ENCODE data around the gene ADAM12.

Gene ADAM12

DNA sequence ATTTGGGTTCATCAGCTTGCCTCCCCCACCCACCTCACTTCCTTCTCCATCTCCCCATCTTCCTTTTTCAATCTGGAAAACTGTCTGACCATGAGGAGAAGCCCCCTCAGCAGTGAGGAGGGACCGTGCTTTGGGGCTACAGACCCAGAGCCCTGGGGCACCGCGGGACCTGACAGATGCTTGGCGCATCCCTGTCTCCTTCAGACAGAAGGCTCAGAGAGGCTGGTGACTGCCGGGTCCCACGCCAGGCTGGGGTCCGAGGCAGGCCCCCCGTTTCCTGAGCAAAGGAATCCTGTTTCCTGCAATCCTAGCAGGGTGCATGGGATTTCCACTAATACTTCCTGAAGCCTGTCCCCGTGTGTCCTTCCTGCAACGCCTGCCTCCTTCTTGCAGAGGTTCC lies 344.9 kb downstream of the ADAM12 start:
- TF ChIP-seq TAF1 (IDR thresholded peaks at IDR 0.05; ENCODE audit: borderline replicate concordance, low read depth, low read length) (no peak), POLR2AphosphoS5 (IDR thresholded peaks at IDR 0.05; ENCODE audit: low read depth, low read length) (no peak), POLR2A (IDR thresholded peaks at IDR 0.05; ENCODE audit: low read depth, low read length) (no peak)
- FAIRE-seq (no peak), DNase-seq (ENCODE audit: insufficient read length) (no peak)

DNA sequence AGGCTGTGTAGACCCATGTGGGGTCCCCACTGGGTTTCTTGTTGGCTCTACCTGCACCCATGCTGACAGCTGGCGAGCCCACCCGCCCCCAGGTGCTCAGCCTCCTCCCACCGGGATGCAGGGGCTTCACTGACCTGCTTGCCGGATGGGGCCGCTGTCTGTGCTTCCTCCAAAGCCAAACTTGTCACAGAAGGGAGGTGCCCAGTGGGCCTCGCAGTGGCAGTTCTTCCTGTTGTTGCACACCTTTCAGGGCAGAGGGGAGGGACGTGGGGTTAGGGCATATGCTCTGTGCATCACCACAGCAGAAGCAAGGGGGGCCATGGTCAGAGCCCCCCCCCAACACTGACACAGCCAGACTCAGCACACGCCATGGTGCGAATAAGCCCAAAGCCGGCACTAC lies 345.4 kb downstream of the ADAM12 start:
- DNase-seq (ENCODE audit: insufficient read length) (no peak), FAIRE-seq (no peak)
- TF ChIP-seq TAF1 (IDR thresholded peaks at IDR 0.05; ENCODE audit: borderline replicate concordance, low read depth, low read length): no peak
- no peak for TF ChIP-seq POLR2AphosphoS5 (IDR thresholded peaks at IDR 0.05; ENCODE audit: low read depth, low read length)
- no peak for TF ChIP-seq POLR2A (IDR thresholded peaks at IDR 0.05; ENCODE audit: low read depth, low read length)

DNA sequence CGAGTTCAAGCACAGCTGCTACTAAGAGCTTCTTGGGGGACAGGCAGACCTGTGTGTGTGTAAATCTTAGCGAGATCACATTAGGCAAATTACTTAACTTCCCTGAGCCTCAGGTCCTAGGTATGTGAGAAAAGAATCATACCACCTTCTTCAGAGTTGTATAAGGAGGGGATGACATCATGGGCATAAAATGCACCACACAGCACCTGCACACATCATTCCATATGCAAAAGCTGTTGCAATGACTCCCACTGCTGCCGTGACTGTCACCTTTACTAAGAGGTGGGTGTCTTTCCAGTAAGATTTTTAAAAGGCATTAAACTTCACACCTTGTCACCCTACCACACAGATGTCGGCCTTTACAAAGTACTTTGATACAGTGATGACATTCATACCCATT lies 345.9 kb downstream of the ADAM12 start:
- TF ChIP-seq POLR2A (IDR thresholded peaks at IDR 0.05; ENCODE audit: low read depth, low read length): no peak
- no peak for TF ChIP-seq TAF1 (IDR thresholded peaks at IDR 0.05; ENCODE audit: borderline replicate concordance, low read depth, low read length)
- TF ChIP-seq POLR2AphosphoS5 (IDR thresholded peaks at IDR 0.05; ENCODE audit: low read depth, low read length): no peak
- FAIRE-seq (no peak), DNase-seq (ENCODE audit: insufficient read length) (no peak)

DNA sequence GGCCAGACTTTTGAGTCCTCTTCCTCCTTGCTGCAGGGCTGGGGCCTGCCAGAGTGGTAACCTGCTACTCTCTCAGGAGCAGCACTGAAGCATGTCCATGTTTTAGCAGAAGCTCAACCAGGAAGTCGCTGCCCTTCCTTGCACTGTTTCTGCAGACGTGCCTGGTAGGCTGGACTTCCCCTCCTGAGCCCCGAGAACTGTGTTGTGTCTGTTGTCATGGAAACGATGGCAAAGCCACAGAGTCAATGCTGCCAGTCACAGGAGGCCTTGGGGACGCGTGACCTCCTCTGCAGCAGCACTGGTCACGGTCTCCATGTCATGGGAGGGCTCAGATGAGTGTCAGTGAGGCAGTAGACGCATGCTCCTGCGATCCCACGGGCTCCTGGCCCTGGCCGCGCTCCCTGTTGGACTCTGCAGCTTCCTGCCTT lies 346.5 kb downstream of the ADAM12 start:
- FAIRE-seq (peak; percentile 98), DNase-seq (ENCODE audit: insufficient read length) (peak; percentile 70)
- TF ChIP-seq POLR2AphosphoS5 (IDR thresholded peaks at IDR 0.05; ENCODE audit: low read depth, low read length) (no peak), TAF1 (IDR thresholded peaks at IDR 0.05; ENCODE audit: borderline replicate concordance, low read depth, low read length) (no peak), POLR2A (IDR thresholded peaks at IDR 0.05; ENCODE audit: low read depth, low read length) (no peak; the same call in 1 of the 2 replicates)

DNA sequence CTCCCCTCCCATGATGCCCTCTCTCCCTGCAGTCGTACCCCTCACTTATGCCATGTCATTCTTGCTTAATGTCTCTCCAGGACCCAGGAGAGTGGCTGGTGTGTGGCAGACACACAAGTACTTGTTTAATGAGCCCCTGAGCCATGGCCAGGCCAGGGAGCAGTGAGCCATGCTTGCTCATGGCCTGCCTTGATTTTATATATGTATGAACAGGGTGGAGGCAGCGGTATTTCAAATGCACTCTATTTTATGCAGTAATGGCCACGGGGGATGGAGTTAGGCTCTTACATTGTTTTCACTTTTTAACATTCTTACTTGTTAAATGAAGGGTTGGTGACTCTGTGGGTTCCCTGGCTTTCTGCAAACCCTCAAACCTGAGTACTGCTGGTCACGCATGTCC lies 347.2 kb downstream of the ADAM12 start:
- FAIRE-seq (no peak), DNase-seq (ENCODE audit: insufficient read length) (no peak)
- TF ChIP-seq TAF1 (IDR thresholded peaks at IDR 0.05; ENCODE audit: borderline replicate concordance, low read depth, low read length): no peak
- TF ChIP-seq POLR2A (IDR thresholded peaks at IDR 0.05; ENCODE audit: low read depth, low read length): no peak
- TF ChIP-seq POLR2AphosphoS5 (IDR thresholded peaks at IDR 0.05; ENCODE audit: low read depth, low read length): no peak

DNA sequence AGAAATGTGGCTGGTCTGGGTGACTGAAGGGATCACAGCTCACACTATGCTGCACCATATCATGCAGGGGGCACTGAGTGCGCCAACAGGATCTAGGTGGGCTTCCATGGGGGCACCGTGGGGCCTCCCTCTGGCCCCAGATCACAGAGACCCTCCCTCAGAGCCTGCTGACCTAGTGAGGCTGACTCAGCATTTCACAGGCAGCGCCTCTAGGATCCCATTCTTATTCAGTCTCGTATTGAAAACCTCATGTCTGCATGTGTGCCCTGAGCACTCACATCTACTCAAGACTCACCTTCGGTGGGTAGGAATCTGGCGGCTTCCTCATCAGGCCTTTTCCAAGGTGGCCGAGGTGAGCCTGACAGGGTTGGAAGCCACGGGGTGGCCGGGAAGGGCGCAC lies 350.3 kb downstream of the ADAM12 start:
- no peak for FAIRE-seq
- TF ChIP-seq POLR2A (IDR thresholded peaks at IDR 0.05; ENCODE audit: low read depth, low read length): no peak
- no peak for TF ChIP-seq TAF1 (IDR thresholded peaks at IDR 0.05; ENCODE audit: borderline replicate concordance, low read depth, low read length)
- no peak for TF ChIP-seq POLR2AphosphoS5 (IDR thresholded peaks at IDR 0.05; ENCODE audit: low read depth, low read length)
- no peak for DNase-seq (ENCODE audit: insufficient read length)

DNA sequence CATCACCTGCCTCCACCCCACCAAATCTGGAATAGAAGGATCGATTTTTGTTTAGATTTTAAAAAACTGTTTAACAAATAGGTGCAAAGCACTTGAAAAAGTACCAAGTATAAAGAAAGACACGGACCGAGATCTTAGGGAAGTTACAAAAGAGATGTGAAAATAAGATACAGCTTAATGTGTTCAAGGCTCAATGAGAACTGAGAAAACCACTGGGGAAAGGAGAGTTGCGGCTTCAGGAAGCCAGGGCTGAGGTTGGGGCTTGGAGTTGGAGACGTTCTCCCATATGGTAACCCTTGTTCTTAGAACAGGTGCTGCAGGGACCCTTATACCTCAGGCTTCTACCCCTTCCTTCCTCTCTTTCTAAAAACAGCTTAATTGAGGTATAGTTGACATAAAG lies 351.8 kb downstream of the ADAM12 start:
- no peak for FAIRE-seq
- DNase-seq (ENCODE audit: insufficient read length): no peak
- no peak for TF ChIP-seq POLR2AphosphoS5 (IDR thresholded peaks at IDR 0.05; ENCODE audit: low read depth, low read length)
- TF ChIP-seq POLR2A (IDR thresholded peaks at IDR 0.05; ENCODE audit: low read depth, low read length): no peak
- no peak for TF ChIP-seq TAF1 (IDR thresholded peaks at IDR 0.05; ENCODE audit: borderline replicate concordance, low read depth, low read length)

DNA sequence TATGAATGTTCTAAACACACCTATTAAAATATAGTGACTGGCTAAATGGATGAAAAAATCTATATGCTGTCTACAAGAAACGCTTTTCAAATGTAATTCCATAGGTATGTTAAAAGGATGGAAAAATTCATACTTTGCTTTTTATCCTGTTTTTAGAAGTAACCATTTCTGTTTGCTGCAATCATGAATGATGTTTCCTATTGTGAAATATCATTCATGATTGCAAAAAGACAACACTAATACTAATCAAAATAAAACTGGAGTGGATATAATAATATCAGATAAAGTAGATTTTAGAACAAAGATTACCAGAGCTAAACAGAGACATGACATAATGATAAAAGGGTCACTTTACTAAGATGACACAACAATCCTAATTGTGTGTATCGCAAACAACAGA lies 353.7 kb downstream of the ADAM12 start:
- TF ChIP-seq POLR2A (IDR thresholded peaks at IDR 0.05; ENCODE audit: low read depth, low read length): no peak
- no peak for TF ChIP-seq TAF1 (IDR thresholded peaks at IDR 0.05; ENCODE audit: borderline replicate concordance, low read depth, low read length)
- no peak for TF ChIP-seq POLR2AphosphoS5 (IDR thresholded peaks at IDR 0.05; ENCODE audit: low read depth, low read length)
- no peak for FAIRE-seq
- DNase-seq (ENCODE audit: insufficient read length): no peak

DNA sequence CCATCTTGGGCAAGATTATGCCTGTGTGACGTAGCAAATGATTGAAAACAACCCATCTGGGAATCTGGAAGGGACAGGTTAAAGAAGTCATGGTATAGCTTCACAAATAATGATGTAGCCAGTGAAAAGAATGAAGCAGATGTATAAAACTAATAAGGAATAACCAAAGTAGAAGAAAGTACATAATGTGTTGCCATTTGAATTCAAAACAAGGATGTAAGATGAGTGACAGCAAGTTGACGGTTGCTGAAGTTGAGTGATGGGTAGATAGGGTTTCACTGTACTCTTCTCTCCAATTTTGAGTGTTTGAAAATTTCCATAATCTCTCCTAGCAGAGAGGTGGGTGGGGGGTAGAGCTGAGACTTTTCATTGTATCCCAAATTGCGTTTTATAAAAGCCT lies 358.3 kb downstream of the ADAM12 start:
- no peak for TF ChIP-seq POLR2AphosphoS5 (IDR thresholded peaks at IDR 0.05; ENCODE audit: low read depth, low read length)
- no peak for TF ChIP-seq TAF1 (IDR thresholded peaks at IDR 0.05; ENCODE audit: borderline replicate concordance, low read depth, low read length)
- no peak for TF ChIP-seq POLR2A (IDR thresholded peaks at IDR 0.05; ENCODE audit: low read depth, low read length)
- DNase-seq (ENCODE audit: insufficient read length) (no peak), FAIRE-seq (no peak)

DNA sequence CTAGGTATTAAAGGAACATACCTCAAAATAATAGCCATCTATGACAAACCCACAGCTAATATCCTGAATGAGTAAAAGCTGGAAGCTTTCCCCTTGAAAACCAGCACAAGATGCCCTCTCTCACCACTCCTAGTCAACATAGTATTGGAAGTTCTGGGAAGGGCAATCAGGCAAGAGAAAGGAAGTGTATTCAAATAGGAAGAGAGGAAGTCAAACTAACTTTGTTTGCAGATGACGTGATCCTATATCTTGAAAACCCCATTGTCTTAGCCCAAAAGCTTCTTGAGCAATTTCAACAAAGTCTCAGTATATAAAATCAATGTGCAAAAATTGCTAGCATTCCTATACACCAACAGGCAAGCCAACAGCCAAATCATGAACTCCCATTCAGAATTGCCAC lies 360.6 kb downstream of the ADAM12 start:
- TF ChIP-seq POLR2AphosphoS5 (IDR thresholded peaks at IDR 0.05; ENCODE audit: low read depth, low read length): no peak
- TF ChIP-seq TAF1 (IDR thresholded peaks at IDR 0.05; ENCODE audit: borderline replicate concordance, low read depth, low read length): no peak
- no peak for TF ChIP-seq POLR2A (IDR thresholded peaks at IDR 0.05; ENCODE audit: low read depth, low read length)
- FAIRE-seq: no peak

DNA sequence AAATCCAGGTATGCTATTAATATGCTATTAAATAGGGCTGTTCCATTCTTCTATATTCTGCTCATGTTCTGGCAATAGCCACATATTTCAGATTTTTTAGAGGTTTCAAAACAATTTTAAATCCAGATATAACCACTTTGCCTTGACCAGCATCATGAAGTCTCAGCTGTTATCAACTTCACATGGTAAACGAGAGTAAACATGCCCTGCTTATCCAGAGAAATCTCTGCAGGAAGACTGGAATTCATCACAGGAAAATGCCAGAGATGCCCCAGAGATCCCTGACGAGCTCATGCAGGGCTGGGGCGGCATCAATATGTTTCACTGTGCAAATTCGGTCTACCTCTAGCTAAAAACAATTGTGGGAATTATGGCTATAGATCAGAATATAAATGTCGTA lies 365.4 kb downstream of the ADAM12 start:
- TF ChIP-seq POLR2A (IDR thresholded peaks at IDR 0.05; ENCODE audit: low read depth, low read length): no peak
- FAIRE-seq: no peak
- DNase-seq (ENCODE audit: insufficient read length): no peak

More for the DNA sequence above, 360.6 kb downstream of the ADAM12 start:
- DNase-seq (ENCODE audit: insufficient read length): no peak

DNA sequence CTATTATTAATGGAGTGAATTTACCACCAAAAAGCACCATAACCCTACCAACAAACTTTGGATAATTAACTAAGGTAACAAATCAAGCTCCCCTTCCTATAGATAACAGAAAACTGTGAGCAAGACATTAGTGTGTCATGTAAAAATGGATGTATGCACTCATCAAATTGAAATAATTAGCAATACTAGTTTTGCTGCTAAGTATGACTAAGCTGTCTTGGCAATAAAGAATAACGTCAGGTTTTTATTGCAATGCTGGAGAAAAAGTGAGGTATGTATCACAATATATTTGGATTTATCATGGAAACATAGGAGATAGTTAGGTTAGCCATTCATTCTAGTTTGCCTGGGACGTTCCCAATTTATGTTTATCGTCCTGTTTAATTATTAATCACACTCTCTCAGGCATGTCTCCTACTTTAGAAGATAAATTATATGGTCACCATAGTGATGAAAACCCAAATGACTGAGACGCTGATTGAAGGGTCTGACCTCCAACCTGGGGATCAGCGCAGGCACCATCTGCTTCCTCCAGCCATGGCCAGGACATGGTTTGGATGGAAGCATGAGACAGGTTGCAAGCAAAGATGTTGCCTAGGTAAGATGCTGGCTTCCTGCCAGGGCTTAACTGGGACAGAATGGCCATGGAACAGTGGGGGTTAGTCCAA lies 366.3 kb downstream of the ADAM12 start:
- TF ChIP-seq POLR2A (IDR thresholded peaks at IDR 0.05; ENCODE audit: low read depth, low read length) (no peak), POLR2AphosphoS5 (IDR thresholded peaks at IDR 0.05; ENCODE audit: low read depth, low read length) (no peak), TAF1 (IDR thresholded peaks at IDR 0.05; ENCODE audit: borderline replicate concordance, low read depth, low read length) (no peak)
- no peak for FAIRE-seq
- DNase-seq (ENCODE audit: insufficient read length): no peak
